SJSA1 (cell line): ENCODE data around the gene HMCN2. TPM values are rescaled to one million over a fixed set of nuclear protein-coding genes. Genes with fewer than 3 reads are reported as not detected.
"Not testable (repeated sequence)": the region's sequence is repeated elsewhere in the genome, so short reads cannot be mapped to it uniquely, and the experiment has no call there.

Experiments
- DNase-seq, 2 experiments: peaks; one replicate each; pipeline ENCODE4 v3.0.0-alpha.2; 2015 to 2020; ENCODE audit warnings: low spot score in 2 of 2, low read depth in 1 of 2
- H3K27ac ChIP-seq: fragments of 250-450 bp; sonication (Bioruptor Pico); 2 replicates; pipeline ENCODE4 v1.5.1; 2020; ENCODE audit warnings: mild to moderate bottlenecking, moderate library complexity
- H3K27me3 ChIP-seq: fragments of 250-450 bp; sonication (Bioruptor Pico); replicated peaks from 2 replicates; pipeline ENCODE4 v1.5.1; 2020; ENCODE audit warnings: mild to moderate bottlenecking, moderate library complexity
- H3K36me3 ChIP-seq: fragments of 250-450 bp; sonication (Bioruptor Pico); 2 replicates; pipeline ENCODE4 v1.5.1; 2020; ENCODE audit warnings: mild to moderate bottlenecking
- H3K4me1 ChIP-seq: fragments of 250-450 bp; sonication (Bioruptor Pico); replicated peaks from 2 replicates; pipeline ENCODE4 v1.6.1; 2021; ENCODE audit warnings: mild to moderate bottlenecking
- H3K4me3 ChIP-seq: fragments of 250-450 bp; sonication (Bioruptor Pico); 2 replicates; pipeline ENCODE4 v1.5.1; 2020; ENCODE audit warnings: mild to moderate bottlenecking
- H3K9me3 ChIP-seq: fragments of 250-450 bp; sonication (Bioruptor Pico); replicated peaks from 2 replicates; pipeline ENCODE4 v1.5.1; 2020; ENCODE audit warnings: mild to moderate bottlenecking
- total RNA-seq: library from RNA; depleted of rRNA; stranded (reverse); fragments of >200 nt; shearing (Covaris generic); gene quantifications from 2 replicates; pipeline ENCODE4 v1.2.3, GENCODE V29; 2014

HMCN2 gene
- total RNA-seq, 1 experiment from 2014 or later = 1.9 TPM

DNA sequence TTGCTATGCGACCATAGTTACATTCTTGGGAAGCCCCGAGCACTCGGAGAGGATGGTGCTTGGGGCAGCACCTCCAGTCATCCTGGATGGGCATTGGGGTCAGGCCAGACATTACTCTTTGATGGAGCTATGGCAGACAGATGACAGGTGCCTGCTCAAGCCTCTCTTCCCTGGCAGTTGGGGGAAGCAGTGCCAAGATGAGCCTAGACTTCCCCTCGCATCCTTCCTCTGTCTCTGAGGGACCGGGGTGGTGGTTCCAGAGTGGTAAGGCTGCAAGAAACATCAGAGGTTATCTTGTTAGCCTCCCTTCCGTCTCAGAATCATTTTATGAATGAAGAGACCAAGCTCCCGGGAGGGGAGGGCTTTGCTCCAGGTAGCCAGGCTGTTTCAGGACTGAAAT lies 2.8 kb upstream of the HMCN2 start:
- DNase-seq = no peak
- peaks cover 13% of the 10 kb centered on the region for H3K4me1 ChIP-seq
- H3K27me3 ChIP-seq = peaks cover 37% of the 10 kb centered on the region
- no peak overlapping the region for H3K27ac ChIP-seq
- H3K9me3 ChIP-seq = no peaks in the 10 kb centered on the region
- H3K4me3 ChIP-seq = no peak overlapping the region
- H3K36me3 ChIP-seq = no peaks in the 10 kb centered on the region

DNA sequence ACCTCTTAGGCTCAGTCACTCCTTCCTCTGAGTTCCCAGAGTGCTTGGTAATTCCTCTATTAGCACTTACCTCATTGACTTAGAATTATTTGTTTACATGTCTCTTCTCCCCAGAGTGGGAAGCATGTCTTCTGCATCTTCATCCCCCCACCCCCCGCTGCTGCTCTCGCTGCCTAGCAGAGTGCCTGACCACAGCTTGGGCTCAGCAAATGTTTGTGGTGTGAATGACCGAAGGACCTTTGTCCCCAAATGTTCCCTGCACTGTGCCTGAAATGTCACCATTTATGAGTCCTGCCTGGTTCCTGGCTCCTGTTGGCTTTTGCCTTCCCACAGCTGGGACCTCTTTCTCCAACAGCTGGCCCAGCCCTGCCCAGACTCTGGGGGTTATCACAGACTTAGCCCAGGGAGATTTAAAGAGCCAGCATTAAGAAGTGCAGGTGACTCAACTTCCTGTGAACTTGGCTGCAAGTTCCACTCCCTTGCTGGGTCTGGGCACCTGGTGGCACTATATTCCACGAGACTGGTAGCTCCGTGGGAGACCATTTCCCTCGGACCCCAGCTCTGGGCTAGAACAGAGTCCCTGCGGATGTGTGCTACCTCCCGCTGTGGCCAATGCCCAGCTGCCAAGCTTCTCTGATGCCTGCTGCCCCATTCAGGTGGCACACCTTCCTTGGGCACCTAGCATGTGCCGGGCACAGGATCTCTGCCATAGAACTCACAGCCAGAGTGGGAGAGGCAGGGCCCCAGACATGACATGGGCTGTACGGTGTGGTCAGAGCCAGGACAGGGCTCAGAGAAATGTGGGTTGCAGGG lies 1.8 kb upstream of the HMCN2 start:
- H3K4me1 ChIP-seq = peaks cover 12% of the 10 kb centered on the region
- H3K27me3 ChIP-seq = peaks cover 37% of the 10 kb centered on the region
- H3K4me3 ChIP-seq = no peak overlapping the region
- no peaks in the 10 kb centered on the region for H3K9me3 ChIP-seq
- no peak overlapping the region for H3K27ac ChIP-seq
- H3K36me3 ChIP-seq = no peaks in the 10 kb centered on the region
- no peak for DNase-seq

DNA sequence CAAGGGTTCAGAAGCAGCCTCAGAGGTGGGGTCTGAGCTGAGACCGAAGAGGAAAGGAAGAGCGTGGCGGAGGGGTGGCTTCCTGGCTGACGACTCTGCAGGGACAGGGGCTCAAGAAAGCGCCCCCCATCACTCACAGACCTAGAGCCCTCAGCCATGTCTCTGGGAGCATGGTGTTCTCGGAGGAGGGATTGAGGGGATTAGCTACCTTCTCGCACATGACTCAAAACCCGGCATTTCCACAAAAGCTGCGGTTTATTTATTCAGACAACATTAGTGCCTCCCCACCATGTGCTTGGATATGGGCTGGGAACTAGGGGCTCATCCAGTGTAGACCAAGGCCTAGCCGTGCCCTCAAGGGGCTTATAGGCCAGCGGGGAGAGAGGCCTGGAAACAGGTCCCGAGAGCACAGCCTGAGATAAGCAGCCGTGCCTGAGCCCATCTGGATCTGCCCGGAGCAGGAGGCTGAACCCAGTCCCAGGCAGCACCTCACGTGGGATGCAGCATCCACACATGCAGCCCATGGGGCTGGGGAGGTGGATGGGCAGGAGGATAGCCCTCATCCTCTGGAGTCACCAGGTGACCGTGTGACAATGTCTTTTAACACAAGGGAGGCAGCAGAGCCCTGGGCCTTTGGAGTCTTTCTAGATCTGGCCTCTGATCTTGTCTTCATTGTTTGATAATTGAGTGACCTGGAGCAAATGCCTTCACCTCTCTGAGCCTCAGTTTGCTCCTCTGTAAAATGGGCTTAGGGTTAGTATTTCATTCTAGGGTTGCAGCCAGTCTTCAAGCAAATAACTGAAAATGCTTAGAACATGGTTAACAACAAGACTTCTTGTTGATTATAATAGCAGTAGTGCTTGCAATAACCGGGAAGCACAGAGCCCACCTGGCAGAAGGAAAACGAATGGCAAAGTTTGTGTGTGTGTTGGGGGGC lies 878 bp upstream of the HMCN2 start:
- H3K27me3 ChIP-seq = peaks cover 37% of the 10 kb centered on the region
- H3K4me3 ChIP-seq = no peak overlapping the region
- H3K9me3 ChIP-seq = no peaks in the 10 kb centered on the region
- no peaks in the 10 kb centered on the region for H3K36me3 ChIP-seq
- peaks cover 8% of the 10 kb centered on the region for H3K4me1 ChIP-seq
- H3K27ac ChIP-seq = no peak overlapping the region
- DNase-seq = no peak

DNA sequence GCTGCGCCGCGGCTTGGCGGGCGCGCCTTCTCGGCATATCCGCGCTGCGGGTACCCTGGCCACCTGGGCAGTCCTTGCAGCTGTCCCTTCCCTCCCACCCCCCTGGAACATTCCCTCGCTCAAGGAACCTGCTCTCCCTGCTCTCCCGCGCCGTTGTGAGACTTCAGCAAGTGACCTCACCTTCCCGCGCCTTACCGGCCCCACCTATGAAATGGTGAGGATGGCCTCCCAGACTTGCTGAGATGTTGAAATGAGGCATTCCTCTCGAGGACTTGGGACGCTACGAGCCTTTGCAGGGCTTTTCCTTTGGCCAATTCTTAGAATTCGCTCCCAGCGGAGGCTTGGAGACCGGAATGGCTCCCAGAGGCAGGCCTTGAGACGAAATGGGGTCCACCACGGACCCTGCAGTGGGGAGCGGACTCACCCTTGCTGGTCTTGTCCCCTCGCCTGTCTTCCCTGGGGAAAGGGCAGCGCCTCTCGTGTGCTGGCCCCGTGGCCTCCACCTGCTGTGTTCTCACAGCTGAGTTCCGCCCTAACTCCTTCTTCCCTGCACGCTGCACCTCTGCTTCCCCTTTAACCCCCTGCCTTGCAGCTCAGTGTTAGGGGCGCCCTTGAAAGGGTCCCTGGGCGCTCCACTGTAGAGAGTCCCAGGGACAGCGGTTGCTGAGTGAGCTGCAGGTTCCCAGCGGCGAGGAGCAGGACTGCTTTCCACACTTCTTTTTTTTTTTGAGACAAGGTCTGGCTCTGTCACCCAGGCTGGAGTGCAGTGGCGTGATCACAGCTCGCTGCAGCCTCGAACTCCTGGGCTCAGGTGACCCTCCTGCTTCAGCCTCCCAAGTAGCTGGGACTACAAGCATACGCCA lies 907 bp downstream of the HMCN2 start:
- Histone ChIP-seq H3K4me3 (no peak overlapping the region), H3K9me3 (no peaks in the 10 kb centered on the region), H3K4me1 (peaks cover 8% of the 10 kb centered on the region), H3K27ac (no peak overlapping the region), H3K27me3 (peaks cover 37% of the 10 kb centered on the region), H3K36me3 (no peaks in the 10 kb centered on the region)
- no peak for DNase-seq

DNA sequence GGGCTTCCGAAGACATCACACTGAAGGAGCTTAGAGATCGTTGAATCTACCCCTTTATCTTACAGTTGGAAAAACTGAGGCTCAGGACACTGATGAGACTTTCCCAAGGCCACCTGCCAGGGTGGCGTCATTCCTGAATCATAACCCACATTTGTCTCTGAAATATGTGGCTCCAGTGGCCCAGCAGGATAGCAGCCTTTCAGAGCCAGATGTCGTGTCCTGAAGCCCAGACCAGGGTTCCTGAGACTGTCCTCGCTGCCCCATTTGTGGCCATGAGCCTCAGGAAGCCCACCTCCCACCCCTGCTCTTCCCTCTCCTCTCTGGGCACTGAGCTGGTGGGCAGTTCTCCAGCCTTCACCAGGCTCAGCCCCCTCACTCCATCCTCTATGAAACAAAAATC lies 2.4 kb downstream of the HMCN2 start:
- DNase-seq = no peak
- Histone ChIP-seq H3K4me3 (no peak overlapping the region), H3K36me3 (no peaks in the 10 kb centered on the region), H3K27me3 (peaks cover 37% of the 10 kb centered on the region), H3K27ac (no peak overlapping the region), H3K9me3 (no peaks in the 10 kb centered on the region), H3K4me1 (peaks cover 8% of the 10 kb centered on the region)

DNA sequence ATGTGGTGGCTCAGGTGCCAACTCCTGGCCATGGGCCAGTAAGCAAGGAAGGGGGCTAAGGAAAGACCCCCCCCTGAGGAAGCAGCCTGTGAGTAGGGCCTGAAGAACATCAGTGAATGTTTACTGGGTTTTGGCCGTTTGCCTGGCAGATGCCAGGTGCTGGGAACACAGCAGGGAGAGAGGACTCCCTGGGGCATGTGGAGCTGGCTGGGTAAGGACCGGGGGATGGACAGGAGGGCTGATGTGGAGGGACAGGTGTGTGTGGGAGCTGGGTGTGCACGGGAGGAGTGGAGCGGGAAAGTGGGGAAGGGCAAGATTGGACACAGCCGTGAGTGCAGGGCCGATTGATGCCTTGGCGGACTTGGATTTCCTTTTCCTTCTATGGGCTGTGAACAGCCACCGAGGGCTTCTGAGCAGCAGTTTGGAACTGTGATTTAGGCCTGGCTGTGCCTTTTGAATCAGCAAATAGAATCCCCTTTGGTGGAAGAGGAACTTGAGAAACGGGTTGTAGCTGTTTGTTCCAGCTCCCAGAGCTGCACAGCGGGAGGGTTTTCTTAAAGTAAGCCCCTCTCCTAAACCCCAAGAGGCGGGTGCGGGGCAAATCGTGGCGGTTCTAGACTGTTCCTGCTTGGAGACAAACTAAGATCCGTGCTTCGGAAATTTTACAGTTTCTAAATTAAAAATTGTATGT lies 3.1 kb downstream of the HMCN2 start:
- H3K4me1 ChIP-seq = peaks cover 7% of the 10 kb centered on the region
- H3K27ac ChIP-seq = no peak overlapping the region
- no peak overlapping the region for H3K4me3 ChIP-seq
- no peaks in the 10 kb centered on the region for H3K36me3 ChIP-seq
- no peak for DNase-seq
- H3K27me3 ChIP-seq = peaks cover 36% of the 10 kb centered on the region
- H3K9me3 ChIP-seq = no peaks in the 10 kb centered on the region

DNA sequence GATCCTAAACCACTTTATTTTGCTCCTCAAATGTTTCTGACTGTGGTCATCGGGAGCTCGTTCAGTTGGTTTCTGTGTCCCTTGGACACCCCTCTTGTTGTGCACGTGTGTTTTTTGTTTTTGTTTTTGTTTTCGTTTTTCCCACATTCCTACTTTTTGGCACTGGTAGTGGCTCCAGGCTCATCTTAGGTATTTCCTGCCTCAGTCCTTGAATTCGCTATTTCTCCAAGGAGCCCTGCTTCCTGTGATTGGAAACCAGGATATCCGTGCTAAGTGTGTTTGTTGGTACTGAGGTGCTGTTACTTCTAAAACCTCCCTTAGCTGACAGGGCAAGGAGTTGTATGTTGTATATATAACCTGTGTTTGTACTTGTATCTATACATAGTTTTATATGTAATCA lies 5.9 kb downstream of the HMCN2 start:
- H3K4me3 ChIP-seq = no peak overlapping the region
- no peaks in the 10 kb centered on the region for H3K36me3 ChIP-seq
- DNase-seq = no peak
- H3K27me3 ChIP-seq = peaks cover 9% of the 10 kb centered on the region
- peaks cover 3% of the 10 kb centered on the region for H3K4me1 ChIP-seq
- no peak overlapping the region for H3K27ac ChIP-seq
- H3K9me3 ChIP-seq = no peaks in the 10 kb centered on the region

DNA sequence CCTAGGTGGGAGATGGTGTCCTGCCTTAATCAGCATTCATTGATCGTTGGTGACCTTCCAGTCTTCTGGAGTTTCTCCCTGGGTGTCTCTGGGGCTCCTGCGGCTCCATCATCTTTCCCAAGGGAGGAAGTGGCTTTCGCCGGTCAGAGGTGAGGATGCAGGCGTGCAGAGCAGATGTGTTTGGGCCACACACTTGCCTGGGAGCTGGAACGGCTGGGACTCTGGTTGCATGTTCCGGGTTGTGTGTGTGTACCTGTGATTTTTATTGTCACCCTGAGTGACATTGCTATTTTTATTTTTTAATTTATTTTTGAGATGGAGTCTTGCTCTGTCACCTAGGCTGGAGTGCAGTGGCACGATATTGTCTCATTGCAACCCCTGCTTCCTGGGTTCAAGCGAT lies 9.6 kb downstream of the HMCN2 start:
- no peak overlapping the region for H3K27ac ChIP-seq
- H3K9me3 ChIP-seq = no peaks in the 10 kb centered on the region
- DNase-seq = no peak
- H3K4me3 ChIP-seq = no peak overlapping the region
- H3K27me3 ChIP-seq = no peaks in the 10 kb centered on the region
- H3K36me3 ChIP-seq = no peaks in the 10 kb centered on the region
- H3K4me1 ChIP-seq = peaks cover 4% of the 10 kb centered on the region

DNA sequence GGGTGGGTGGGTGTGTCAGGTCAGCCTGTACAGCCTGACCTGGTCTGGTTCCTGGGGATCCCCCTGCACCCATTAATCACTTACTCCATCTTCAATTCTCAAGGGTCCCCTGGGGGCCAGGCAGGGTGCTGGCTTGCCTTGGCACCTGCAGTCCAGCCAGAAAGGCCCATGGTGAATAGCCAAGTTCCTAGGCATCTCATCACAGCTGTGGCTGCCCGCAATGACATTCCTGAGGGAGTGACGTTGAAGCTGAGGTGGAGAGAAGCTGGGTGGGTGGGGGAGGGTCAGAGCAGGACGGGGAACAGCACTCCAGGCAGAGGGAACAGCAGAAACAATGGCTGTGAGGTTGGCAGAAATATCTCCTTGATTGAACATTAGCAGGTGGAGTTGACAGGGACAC lies 10.6 kb downstream of the HMCN2 start:
- H3K36me3 ChIP-seq = no peaks in the 10 kb centered on the region
- H3K4me3 ChIP-seq = no peak overlapping the region
- H3K4me1 ChIP-seq = peaks cover 4% of the 10 kb centered on the region
- H3K9me3 ChIP-seq = no peaks in the 10 kb centered on the region
- no peaks in the 10 kb centered on the region for H3K27me3 ChIP-seq
- DNase-seq = peak; percentile 37 to 68
- no peak overlapping the region for H3K27ac ChIP-seq

DNA sequence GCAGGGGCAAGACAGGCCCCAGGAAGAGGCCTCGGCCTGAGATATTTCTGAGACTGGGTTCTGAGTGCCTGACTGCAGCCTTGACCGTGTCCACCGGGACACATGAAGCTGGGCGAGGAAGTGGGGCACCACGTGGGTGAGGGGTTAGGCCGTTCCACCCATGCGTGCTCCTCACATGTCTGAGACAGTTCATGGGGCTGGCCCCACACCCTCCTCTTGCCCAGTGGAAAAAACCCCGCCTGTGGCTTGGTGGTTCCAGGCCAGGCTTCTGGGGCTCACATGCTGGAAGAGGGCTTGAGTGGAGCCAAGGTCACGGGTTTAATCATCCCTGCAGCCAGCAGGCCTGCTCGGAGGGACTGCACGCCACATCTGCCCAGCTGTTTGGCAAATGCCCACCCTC lies 11.4 kb downstream of the HMCN2 start:
- H3K27ac ChIP-seq = no peak overlapping the region
- no peak for DNase-seq
- H3K4me1 ChIP-seq = peaks cover 5% of the 10 kb centered on the region
- no peaks in the 10 kb centered on the region for H3K36me3 ChIP-seq
- H3K27me3 ChIP-seq = no peaks in the 10 kb centered on the region
- no peaks in the 10 kb centered on the region for H3K9me3 ChIP-seq
- H3K4me3 ChIP-seq = no peak overlapping the region

DNA sequence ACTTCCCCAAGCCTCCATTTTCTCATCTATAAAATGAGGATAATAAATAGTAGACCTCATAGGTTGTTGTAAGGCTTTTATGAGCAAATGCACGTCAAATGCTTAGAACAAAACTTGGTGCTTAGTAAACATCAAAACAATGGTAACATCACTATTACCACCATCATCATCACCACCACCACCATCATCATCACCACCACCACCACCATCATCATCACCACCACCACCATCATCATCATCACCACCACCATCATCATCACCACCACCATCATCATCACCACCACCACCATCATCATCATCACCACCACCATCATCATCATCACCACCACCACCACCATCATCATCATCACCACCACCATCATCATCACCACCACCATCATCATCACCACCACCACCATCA lies 12.0 kb downstream of the HMCN2 start:
- DNase-seq = not testable (repeated sequence)

DNA sequence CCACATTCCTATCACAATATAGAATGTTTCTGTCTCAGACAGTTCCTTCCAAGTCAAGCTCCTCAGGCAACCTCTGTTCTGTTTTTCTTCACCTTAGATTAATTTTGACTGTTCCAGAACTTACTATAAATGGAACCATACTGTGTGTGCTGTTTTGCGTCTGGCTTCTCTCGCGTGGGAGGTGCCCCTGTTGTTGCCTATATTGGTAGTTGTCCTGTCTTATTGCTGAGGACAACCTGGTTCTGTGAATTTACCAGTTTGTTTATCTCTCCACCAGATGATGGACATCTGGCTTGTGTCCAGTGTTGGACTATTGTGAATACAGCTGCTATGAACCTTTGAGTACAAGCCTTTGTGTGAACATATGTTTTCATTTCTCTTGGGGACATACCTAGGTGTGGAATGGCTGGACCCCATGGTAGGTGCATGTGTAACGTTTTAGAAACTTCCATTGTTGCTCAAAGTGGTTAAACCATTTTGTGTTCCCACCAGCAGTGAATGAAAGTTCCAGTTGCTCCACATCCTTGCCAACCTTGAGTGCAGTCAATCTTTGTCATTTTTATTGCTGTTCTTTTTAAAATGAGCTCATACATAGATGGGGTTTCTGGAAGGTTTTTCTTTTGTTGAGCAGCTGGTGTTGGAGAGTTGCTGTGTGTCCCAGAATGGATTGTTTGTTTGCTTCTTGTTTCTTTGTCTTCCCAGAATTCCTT lies 18.1 kb downstream of the HMCN2 start:
- no peaks in the 10 kb centered on the region for H3K36me3 ChIP-seq
- peaks cover 5% of the 10 kb centered on the region; the same call in 1 of the 2 replicates for H3K4me1 ChIP-seq
- H3K27ac ChIP-seq = no peak overlapping the region
- no peak overlapping the region for H3K4me3 ChIP-seq
- no peak for DNase-seq
- no peaks in the 10 kb centered on the region; the same call in 1 of the 2 replicates for H3K27me3 ChIP-seq
- H3K9me3 ChIP-seq = no peaks in the 10 kb centered on the region

More for the DNA sequence above, 12.0 kb downstream of the HMCN2 start:
- not testable (repeated sequence) for H3K27ac ChIP-seq, H3K27me3 ChIP-seq, H3K9me3 ChIP-seq, H3K4me1 ChIP-seq, H3K4me3 ChIP-seq, H3K36me3 ChIP-seq
